ENCODE results near the gene GCLC. TPM values are rescaled to one million over a fixed set of nuclear protein-coding genes. Genes with fewer than 3 reads are reported as not detected.

GCLC gene
- total RNA-seq, 1 experiment from 2014 or later = 88.9 TPM

- Mint-ChIP-seq H3K4me1 (ENCODE audit: low read depth, unreplicated experiment) (peaks cover under 1% of the 10 kb centered on the region), H3K4me3 (ENCODE audit: unreplicated experiment) (no peak overlapping the region), H3K27ac (ENCODE audit: unreplicated experiment) (no peak overlapping the region), H3K27me3 (ENCODE audit: insufficient read depth, unreplicated experiment) (peaks cover 5% of the 10 kb centered on the region), H3K9me3 (ENCODE audit: unreplicated experiment) (no peaks in the 10 kb centered on the region), H3K36me3 (ENCODE audit: insufficient read depth, unreplicated experiment) (no peaks in the 10 kb centered on the region)
- intact Hi-C loops (cut with micrococcal nuclease; ENCODE audit: unreplicated experiment) = no loop called here
- Histone ChIP-seq H3K4me3 (ENCODE audit: low read depth, low read length) (no peak overlapping the region), H3K9me3 (no peaks in the 10 kb centered on the region), H3K36me3 (ENCODE audit: control insufficient read depth, insufficient read depth, low read length) (no peaks in the 10 kb centered on the region), H3K4me1 (no peaks in the 10 kb centered on the region), H3K27me3 (replicated peaks; ENCODE audit: control insufficient read depth, insufficient read depth, low read length) (no peaks in the 10 kb centered on the region)
- no peak for DNase-seq
- no peak for TF ChIP-seq CTCF (IDR thresholded peaks at IDR 0.05; ENCODE audit: insufficient read depth in 1 of 2, low read depth in 1 of 2, low read length in 1 of 2, severe bottlenecking in 1 of 2, unreplicated experiment in 1 of 2)
- BruUV-seq (replicated peaks) = no TSS peak
- ChIA-PET CTCF (interaction anchor here (0.9 kb wide), 1 partner anchor 36 kb away, joined by 3 read pairs; no protein-coding TSS in a partner anchor), POLR2A (no interaction called here)
Observed at GRCh38 chr6:53456809-53457208, 88.1 kb downstream of the GCLC start.

- no TSS peak for BruUV-seq (replicated peaks)
- Histone ChIP-seq H3K36me3 (ENCODE audit: control insufficient read depth, insufficient read depth, low read length) (no peaks in the 10 kb centered on the region), H3K4me3 (ENCODE audit: low read depth, low read length) (no peak overlapping the region), H3K27me3 (replicated peaks; ENCODE audit: control insufficient read depth, insufficient read depth, low read length) (no peaks in the 10 kb centered on the region), H3K9me3 (no peaks in the 10 kb centered on the region), H3K4me1 (no peaks in the 10 kb centered on the region)
- intact Hi-C loops (cut with micrococcal nuclease; ENCODE audit: unreplicated experiment) = no loop called here
- H3K27me3 Mint-ChIP-seq (ENCODE audit: insufficient read depth, unreplicated experiment) = peaks cover 5% of the 10 kb centered on the region
- TF ChIP-seq CTCF (IDR thresholded peaks at IDR 0.05; ENCODE audit: insufficient read depth in 1 of 2, low read depth in 1 of 2, low read length in 1 of 2, severe bottlenecking in 1 of 2, unreplicated experiment in 1 of 2) = no peak
- CTCF ChIA-PET = no interaction called here
- no peak overlapping the region for H3K27ac Mint-ChIP-seq (ENCODE audit: unreplicated experiment)
- POLR2A ChIA-PET = no interaction called here
- no peak overlapping the region for H3K4me3 Mint-ChIP-seq (ENCODE audit: unreplicated experiment)
- H3K4me1 Mint-ChIP-seq (ENCODE audit: low read depth, unreplicated experiment) = no peaks in the 10 kb centered on the region
- H3K9me3 Mint-ChIP-seq (ENCODE audit: unreplicated experiment) = peaks cover under 1% of the 10 kb centered on the region
- no peak for DNase-seq
- H3K36me3 Mint-ChIP-seq (ENCODE audit: insufficient read depth, unreplicated experiment) = no peaks in the 10 kb centered on the region
Observed at GRCh38 chr6:53455678-53456077, 89.2 kb downstream of the GCLC start.

GRCh38 chr6:53451165-53451564 is 93.7 kb downstream of the GCLC start:
- H3K4me1 ChIP-seq = no peaks in the 10 kb centered on the region
- Mint-ChIP-seq H3K9me3 (ENCODE audit: unreplicated experiment) (peaks cover 13% of the 10 kb centered on the region), H3K36me3 (ENCODE audit: insufficient read depth, unreplicated experiment) (no peaks in the 10 kb centered on the region), H3K4me3 (ENCODE audit: unreplicated experiment) (no peak overlapping the region), H3K27me3 (ENCODE audit: insufficient read depth, unreplicated experiment) (peaks cover 2% of the 10 kb centered on the region), H3K4me1 (ENCODE audit: low read depth, unreplicated experiment) (no peaks in the 10 kb centered on the region), H3K27ac (ENCODE audit: unreplicated experiment) (no peak overlapping the region)
- H3K27me3 ChIP-seq (replicated peaks; ENCODE audit: control insufficient read depth, insufficient read depth, low read length) = no peaks in the 10 kb centered on the region
- H3K36me3 ChIP-seq (ENCODE audit: control insufficient read depth, insufficient read depth, low read length) = no peaks in the 10 kb centered on the region
- DNase-seq = no peak
- ChIA-PET CTCF (no interaction called here), POLR2A (no interaction called here)
- intact Hi-C loops (cut with micrococcal nuclease; ENCODE audit: unreplicated experiment) = no loop called here
- no peak overlapping the region for H3K4me3 ChIP-seq (ENCODE audit: low read depth, low read length)
- TF ChIP-seq CTCF (IDR thresholded peaks at IDR 0.05; ENCODE audit: insufficient read depth in 1 of 2, low read depth in 1 of 2, low read length in 1 of 2, severe bottlenecking in 1 of 2, unreplicated experiment in 1 of 2) = no peak
- H3K9me3 ChIP-seq = no peaks in the 10 kb centered on the region
- BruUV-seq (replicated peaks) = no TSS peak
